Mucosa of descending colon (tissue), 3 donors: ENCODE measurements around the gene PSMA7. TPM values are rescaled to one million over a fixed set of nuclear protein-coding genes. Genes with fewer than 3 reads are reported as not detected.

Source experiments
- ATAC-seq: fragments of 200-7000 bp; cut with Tn5 transposase; one replicate; pipeline ENCODE4 v1.9.1; 2020; ENCODE audit warnings: mild to moderate bottlenecking, moderate library complexity
- DNase-seq, 3 donors: peaks; one replicate each; pipeline ENCODE4 v3.0.0-alpha.2; 2020
- H3K36me3 ChIP-seq: fragments of 200-600 bp; one replicate; pipeline ENCODE4 v1.8.0; 2021; ENCODE audit warnings: low read depth, mild to moderate bottlenecking
- H3K4me1 ChIP-seq: fragments of 200-600 bp; one replicate; pipeline ENCODE4 v1.8.0; 2021; ENCODE audit warnings: low read depth, mild to moderate bottlenecking
- H3K4me3 ChIP-seq: fragments of 200-600 bp; one replicate; pipeline ENCODE4 v1.8.0; 2021; ENCODE audit warnings: mild to moderate bottlenecking
- H3K9me3 ChIP-seq: fragments of 200-600 bp; one replicate; pipeline ENCODE4 v1.8.0; 2021; ENCODE audit warnings: mild to moderate bottlenecking
- intact Hi-C, 2 donors: fragments of 100-400 bp; cut with DNase I in 1 of 2; cut with micrococcal nuclease in 1 of 2; formaldehyde crosslinking; loops; one replicate each; pipeline versions ENCODE4 v1.11.0 to v1.11.1; 2022; cut with DNase I, micrococcal nuclease
- total RNA-seq, 3 donors: library from RNA; stranded (reverse); fragmentation: NEBNext Ultra II Directional in 2 of 3; extraction: Animal tissue kit (Norgen Biotek cat#: 25700) in 2 of 3; gene quantifications; one replicate each; pipeline versions ENCODE4 v1.2.1 to v1.2.4, GENCODE V29; 2021 to 2023
- TF ChIP-seq, protein P1 (sequence below): fragments of 200-600 bp; IDR thresholded peaks from one replicate; pipeline ENCODE4 v1.8.0; 2022; ENCODE audit warnings: antibody characterized with exemption, mild to moderate bottlenecking
- donor health status: DM: no; HTN: no; CAD: no; lungs with moderate emphysema.
- donor health status: DM: no; HTN: no; CAD: no.
- donor health status: DM: no; HTN: yes; CAD: no.

PSMA7 gene
- total RNA-seq, 3 donors from 2014 or later, result 129 to 197 (median 194) TPM

DNA sequence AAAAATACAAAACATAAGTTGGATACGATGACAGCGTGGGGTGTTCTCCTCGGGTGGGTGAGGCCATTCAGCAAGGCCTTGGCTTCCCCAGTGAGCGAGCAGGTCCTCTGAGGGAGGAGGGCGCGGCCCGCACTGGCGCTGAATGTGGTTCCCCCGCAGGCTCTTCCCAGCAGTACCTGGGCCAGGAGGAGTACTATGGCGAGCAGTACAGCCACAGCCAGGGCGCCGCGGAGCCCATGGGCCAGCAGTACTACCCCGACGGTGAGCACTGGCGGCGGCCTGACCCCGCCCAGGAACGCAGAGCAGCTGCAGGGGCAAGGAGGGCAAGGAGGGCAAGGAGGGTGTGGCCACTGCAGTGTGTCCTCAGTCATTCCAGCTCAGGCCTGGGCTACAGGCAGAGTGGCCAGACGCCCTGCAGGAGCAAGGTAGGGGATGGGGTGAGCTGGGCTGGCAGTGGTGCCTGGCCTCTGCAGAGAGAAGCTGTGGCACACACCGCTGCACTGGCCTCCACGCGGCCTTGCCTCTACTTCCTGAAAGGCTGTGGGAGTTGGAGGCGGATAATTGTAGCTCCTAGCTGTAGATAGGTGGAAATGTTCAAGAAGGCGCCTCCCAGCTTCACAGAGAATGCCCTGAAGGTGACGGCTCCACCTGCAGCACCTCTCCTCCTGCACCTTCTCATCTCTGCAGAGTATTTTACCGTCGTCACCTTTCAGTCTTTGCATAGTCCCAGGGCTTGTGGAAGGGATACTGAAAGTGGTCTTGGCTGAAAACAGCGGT, 21.0 kb upstream of the PSMA7 start:
- no peak overlapping the region for H3K4me3 ChIP-seq
- intact Hi-C loops, result no loop called here
- peak in 1 of 3 donors; percentile 45 for DNase-seq
- no peaks in the 10 kb centered on the region for H3K36me3 ChIP-seq
- TF ChIP-seq, protein P1, sequence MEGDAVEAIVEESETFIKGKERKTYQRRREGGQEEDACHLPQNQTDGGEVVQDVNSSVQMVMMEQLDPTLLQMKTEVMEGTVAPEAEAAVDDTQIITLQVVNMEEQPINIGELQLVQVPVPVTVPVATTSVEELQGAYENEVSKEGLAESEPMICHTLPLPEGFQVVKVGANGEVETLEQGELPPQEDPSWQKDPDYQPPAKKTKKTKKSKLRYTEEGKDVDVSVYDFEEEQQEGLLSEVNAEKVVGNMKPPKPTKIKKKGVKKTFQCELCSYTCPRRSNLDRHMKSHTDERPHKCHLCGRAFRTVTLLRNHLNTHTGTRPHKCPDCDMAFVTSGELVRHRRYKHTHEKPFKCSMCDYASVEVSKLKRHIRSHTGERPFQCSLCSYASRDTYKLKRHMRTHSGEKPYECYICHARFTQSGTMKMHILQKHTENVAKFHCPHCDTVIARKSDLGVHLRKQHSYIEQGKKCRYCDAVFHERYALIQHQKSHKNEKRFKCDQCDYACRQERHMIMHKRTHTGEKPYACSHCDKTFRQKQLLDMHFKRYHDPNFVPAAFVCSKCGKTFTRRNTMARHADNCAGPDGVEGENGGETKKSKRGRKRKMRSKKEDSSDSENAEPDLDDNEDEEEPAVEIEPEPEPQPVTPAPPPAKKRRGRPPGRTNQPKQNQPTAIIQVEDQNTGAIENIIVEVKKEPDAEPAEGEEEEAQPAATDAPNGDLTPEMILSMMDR, result no peak
- peak; percentile 6 for ATAC-seq
- no peaks in the 10 kb centered on the region for H3K4me1 ChIP-seq
- no peaks in the 10 kb centered on the region for H3K9me3 ChIP-seq

DNA sequence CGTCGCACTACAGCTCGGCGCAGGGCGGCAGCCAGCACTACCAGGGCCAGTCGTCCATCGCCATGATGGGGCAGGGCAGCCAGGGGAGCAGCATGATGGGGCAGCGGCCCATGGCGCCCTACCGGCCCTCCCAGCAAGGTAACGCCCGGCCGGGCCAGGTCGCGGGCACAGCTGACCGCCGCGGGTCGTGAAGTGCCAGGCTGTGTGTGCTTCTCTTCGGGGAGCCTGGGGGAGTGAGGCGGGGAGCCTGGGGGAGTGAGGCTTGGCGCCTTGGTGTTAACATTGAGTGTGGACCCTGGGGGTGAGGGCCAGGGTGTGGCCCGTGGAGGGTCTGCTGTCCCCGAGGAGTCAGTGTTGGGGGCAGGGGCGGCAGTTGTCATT, 20.3 kb upstream of the PSMA7 start:
- H3K4me3 ChIP-seq, result no peak overlapping the region
- intact Hi-C loops, result no loop called here
- peak in 1 of 3 donors; percentile 37 for DNase-seq
- no peak for ATAC-seq
- TF ChIP-seq, protein P1, result no peak
- no peaks in the 10 kb centered on the region for H3K36me3 ChIP-seq
- no peaks in the 10 kb centered on the region for H3K4me1 ChIP-seq
- no peaks in the 10 kb centered on the region for H3K9me3 ChIP-seq

DNA sequence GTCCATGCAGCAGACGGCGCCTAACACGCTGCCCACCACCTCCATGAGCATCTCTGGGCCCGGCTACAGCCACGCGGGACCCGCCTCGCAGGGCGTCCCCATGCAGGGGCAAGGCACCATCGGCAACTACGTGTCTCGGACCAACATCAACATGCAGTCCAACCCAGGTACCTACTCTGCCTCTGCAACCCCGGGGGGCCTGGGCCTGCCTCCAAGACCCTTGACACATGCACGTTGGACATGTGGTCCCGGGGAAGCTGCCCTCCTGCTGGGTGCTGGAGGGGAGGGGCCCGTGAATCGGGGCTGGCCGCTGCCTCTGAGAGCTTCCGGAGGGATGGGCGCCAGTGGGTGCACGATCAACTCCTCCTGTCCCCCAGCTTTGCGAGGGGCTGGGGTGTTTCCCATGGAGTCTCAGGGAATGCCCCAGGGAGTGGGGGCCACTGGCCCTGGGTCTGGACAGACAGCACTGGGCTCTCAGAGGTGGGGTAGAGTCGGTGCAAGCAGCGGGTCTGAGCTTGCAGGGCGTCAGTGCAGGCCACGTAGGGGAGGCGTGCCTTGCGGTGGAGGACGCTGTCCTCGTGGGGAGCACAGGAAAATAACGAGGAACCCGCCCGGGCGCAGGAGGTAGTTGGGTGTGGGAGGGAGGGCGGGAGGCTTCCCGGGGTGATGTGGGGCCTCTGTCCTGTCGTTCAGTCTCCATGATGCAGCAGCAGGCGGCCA, 19.7 kb upstream of the PSMA7 start:
- intact Hi-C loops, result no loop called here
- H3K36me3 ChIP-seq, result no peaks in the 10 kb centered on the region
- H3K9me3 ChIP-seq, result no peaks in the 10 kb centered on the region
- H3K4me3 ChIP-seq, result no peak overlapping the region
- DNase-seq (no peak), ATAC-seq (no peak)
- no peaks in the 10 kb centered on the region for H3K4me1 ChIP-seq
- TF ChIP-seq, protein P1, result no peak

DNA sequence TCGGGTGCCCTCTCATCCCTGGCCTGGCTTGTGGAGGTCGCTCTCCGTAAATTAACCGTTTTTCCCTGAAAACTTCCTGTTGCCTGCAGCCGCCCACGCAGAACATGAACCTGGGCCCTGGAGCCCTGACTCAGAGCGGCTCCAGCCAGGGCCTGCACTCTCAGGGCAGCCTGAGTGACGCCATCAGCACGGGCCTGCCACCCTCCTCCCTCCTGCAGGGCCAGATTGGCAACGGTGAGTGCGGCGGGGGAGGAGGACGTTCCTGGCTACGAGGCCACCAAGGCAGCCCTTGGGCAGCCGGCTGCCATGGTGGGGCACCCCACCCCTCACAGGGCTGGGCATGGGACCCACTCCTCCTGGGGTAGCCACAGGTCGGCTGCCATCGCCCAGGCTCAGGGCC, 18.2 kb upstream of the PSMA7 start:
- H3K9me3 ChIP-seq, result no peaks in the 10 kb centered on the region
- intact Hi-C loops, result no loop called here
- TF ChIP-seq, protein P1, result no peak
- DNase-seq (no peak), ATAC-seq (no peak)
- no peak overlapping the region for H3K4me3 ChIP-seq
- no peaks in the 10 kb centered on the region for H3K4me1 ChIP-seq
- H3K36me3 ChIP-seq, result no peaks in the 10 kb centered on the region

DNA sequence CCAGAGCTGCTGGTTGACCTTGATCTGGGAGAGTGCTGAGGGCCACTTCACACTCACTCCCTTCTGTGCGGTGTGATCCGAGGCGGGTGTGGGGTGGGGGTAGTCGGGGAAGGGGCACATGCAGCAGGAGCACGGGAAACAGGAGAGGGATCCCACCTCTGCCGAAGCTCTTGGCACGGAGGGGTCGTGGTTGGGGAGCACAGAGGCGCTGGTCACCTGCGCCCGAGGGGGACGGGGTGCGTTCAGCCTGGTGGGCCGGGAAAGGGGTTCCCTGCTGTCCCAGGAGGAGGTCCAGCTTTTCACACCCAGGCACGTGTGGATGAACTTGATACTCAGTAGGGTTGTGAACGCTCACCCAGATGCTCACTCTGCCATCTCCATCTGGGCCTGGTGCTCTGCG, 17.7 kb upstream of the PSMA7 start:
- no peak for DNase-seq
- TF ChIP-seq, protein P1, result no peak
- ATAC-seq, result no peak
- H3K36me3 ChIP-seq, result no peaks in the 10 kb centered on the region
- H3K4me3 ChIP-seq, result no peak overlapping the region
- intact Hi-C loops, result no loop called here
- H3K4me1 ChIP-seq, result no peaks in the 10 kb centered on the region
- H3K9me3 ChIP-seq, result no peaks in the 10 kb centered on the region
